ENCODE measurements around the gene KCNQ1.

The KCNQ1 gene

DNA sequence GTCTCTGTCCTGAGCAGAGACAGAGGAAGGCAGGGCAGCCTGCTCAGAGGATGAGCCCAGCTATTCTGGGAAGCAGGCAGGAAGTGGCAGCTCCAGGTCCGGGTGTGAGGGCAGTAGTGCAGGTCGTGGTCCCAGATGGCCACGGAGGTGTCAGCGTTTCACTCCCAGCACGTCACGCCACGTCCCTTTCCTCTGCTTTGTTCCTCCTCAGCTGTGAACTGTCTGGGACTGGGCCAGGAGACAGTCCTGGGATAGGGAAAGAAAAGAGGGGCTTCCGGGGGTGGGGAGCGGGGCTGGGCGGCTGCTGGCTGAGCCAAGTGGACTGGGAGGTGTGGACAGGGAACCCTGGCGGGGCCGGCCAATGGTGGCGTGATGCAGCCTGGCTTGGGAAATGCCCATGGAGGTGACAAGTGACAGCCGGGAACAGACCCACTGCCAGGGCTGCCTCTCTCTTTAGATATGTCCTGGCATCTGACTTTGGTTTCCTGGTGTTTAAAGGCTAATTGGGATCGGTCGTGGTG, 64.7 kb downstream of the KCNQ1 start:
- no peak for DNase-seq (ENCODE audit: low read depth in 1 of 2, low spot score in 1 of 2)

- DNase-seq (ENCODE audit: low read depth in 1 of 2, low spot score in 1 of 2) = no peak
Measured at GRCh38 chr11:2510626-2511402, 66.0 kb downstream of the KCNQ1 start.

DNA sequence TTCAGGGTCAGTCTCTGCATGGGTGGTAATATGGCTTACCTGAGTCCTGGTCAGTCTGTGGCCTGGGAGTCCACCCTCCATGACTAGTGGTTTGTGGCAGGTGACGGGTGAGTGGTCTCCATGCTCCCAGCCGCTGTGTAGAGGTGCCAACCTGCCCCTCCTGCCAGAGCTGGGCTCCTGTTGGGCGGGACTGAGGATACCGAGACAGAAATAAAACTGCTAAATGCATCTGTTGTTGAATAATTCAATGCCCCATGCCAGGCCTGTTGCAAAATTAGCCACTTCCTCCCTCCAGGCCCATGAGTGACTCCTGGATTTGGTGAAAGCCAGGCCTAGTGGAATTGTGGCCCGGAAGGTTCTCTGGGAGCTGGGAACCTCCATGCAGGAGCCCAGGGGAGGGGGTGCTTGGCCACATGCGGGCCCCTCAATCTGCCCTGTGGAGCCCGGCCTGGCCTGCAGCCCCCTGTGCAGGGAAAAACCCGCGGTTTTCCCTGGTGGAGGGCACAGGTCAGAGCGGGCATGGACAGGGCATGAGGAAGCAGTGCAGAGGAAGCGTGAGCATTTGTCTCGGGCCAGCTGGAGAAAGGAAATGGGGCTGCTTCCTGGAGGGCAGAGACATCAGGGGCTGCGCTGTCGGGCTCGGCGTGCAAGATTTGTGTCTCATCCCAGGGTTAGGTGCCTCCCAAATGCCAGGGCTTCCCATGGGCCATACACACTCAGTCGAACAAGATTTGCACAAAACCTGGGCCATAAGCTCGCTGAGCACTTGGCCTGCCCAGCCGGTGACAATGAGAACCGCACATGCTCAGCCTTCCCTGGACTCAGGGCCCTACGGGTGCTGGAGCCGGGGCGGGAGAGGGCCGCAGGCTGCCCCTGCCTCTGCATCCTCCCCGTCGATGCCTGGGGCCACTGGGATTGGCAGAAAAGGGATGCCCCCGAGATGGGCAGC, 66.9 kb downstream of the KCNQ1 start:
- no peak for DNase-seq (ENCODE audit: low read depth in 1 of 2, low spot score in 1 of 2)

DNA sequence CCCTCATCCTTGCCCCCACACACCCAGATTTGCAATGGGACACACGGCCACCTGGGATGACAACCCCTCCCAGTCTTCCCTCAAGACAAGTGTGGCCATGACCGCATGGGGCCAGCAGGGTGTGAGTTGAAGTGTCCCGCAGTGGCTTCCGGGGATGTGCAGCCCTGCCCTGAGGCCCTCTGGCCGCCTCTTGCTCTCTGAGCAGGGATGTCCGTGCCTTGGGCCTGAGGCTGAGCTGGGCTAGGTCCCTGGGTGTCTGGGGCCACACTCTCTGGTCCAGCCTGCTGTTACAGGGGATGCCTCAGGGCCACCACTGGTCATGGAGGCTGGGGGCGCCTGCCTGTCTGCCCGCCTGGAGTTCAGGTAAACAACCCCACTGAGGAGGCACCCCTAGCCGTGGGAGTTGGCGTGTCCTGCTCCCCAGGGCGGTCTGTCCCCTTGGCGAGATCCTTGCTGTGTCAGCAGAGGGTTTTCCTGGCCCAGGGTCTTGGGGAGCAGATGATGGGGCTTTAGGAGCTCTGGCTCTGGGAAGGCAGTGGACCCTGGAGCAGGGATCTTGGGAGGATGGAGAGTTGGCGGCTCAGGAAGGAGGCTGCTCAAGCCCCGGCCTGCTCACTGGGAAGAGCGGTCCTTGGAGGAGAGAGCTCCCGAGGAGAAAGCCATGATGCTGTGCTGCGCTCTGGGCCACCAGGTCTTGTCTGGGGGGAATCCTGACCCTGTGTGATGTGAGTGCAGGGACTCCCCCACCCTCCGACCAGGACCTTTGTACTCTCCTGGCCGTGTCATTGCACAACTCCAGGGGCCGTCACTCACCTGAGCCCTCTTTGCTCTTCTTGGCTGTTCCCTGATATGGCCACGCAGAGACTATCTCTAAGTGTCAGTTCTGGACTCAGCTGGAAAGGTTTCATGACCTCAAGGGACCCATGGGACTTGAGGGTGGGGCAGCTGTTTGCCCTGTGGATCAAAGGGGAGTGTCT, 67.9 kb downstream of the KCNQ1 start:
- DNase-seq (ENCODE audit: low read depth in 1 of 2, low spot score in 1 of 2) = no peak

DNA sequence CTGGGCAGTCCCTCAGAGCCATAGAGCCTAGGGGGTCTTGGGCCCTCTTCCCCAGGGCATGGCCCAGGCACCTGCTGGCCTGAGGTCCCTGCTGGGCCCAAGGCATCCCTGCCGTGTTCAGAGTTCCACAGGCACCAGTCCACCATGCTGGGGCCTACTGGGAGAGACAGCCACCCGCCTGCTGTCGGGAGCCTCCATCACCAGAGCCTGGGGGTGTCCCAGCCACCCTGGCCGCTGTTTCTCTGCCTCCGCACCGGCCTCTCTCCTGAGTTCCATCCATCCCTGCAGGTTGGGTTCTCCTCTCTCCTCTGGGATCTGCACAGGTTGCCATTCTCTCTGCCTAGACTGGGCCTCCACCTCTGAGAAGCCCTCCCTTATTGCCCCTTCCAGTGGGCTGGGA, 68.6 kb downstream of the KCNQ1 start:
- DNase-seq (ENCODE audit: low read depth in 1 of 2, low spot score in 1 of 2) = no peak

DNA sequence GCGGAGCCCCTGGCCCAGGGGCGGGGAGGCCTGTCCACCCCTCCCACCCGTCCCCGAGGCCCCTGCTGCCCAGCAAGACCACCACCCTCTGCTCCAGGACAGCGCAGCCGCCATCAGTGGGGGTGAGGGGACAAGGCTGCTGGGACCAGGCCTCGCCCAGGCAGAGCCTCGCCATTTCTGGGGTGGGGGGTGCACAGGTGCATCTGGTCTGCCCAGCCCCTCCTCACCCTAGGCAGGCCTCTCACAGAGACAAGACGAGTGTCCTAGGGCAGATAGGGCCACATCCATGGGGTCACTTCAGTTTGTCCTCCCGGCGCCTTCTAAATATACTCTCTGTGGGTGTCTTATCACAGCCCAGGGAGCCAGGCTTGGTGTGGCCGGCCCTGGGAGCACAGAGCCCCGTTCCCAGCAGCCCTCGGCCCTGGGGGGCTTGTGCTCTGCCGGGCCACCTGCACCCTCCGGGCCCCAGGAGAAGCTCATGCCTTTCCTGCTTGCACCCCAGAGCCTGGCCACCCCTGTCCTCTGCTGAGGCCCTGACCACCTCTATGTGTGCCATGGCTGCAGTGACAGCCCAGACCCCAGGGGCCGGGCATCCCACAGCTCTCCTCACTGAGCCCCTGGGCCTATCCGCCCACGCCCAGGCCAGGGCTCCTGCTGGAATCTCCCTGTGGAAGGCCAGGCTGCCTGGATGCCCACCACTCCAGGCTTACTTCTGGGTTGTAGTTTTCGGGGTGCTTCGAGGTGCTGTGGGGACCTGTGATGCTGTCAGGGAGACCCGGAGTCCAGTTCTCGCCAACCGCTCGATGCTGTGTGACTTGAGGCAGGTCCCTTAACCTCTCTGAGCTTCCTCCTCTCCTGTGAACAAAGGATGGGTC, 70.8 kb downstream of the KCNQ1 start:
- DNase-seq (ENCODE audit: low read depth in 1 of 2, low spot score in 1 of 2) = no peak

DNA sequence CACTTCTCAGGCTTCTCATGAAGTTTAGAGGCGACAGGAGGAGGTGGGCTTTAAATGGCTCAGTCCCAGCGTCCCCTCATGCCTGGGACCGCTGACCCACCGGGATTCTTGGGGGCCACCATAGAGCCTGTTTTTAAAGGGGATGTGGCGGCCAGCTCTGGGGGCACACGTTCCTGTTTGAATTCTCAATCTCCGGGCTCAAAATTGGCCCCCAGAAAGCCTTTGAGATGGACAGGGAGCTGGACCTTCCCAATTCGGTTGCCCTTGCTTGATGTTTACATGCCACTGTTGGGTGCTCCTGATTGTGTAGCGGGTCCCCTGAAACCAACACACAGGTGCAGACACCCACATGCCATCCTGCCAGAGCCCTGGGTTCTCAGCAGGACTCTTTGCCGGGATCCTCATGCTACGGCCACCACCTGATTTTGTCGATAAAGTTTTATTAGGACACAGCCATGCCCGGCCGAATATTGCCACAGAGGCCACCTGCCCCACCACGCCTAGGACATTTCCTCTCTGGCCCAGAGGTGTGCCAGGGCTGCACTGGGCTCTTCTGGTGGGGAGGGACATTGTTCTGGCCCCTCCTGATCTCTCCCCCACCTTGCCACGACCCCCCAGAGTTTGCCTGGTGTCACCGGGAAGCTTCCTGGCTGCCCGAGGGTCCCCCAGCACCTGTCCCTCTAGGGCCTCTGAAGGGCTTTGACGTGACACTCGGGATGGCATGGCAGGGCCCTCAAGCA, 71.6 kb downstream of the KCNQ1 start:
- no peak for DNase-seq (ENCODE audit: low read depth in 1 of 2, low spot score in 1 of 2)

DNA sequence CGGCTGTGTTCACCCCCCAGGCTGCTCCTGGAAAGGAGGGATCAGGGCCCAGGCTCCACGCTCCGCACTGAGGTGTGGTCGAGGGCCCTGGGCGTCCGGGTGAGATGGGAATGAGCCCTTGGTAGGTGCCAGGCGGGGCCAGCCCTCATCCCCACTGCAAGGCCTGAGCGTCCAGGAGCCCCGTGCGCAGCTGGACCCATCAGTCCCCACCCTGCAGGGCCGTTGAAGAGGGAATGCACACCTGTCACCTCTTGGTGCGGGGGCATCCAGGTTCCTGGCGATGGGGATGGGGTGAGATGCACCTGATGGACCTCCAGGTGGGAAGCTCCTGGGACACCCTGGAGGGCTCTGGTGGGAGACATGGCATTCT, 72.2 kb downstream of the KCNQ1 start:
- DNase-seq (ENCODE audit: low read depth in 1 of 2, low spot score in 1 of 2) = peak in 1 of 2 donors; percentile 0

- DNase-seq (ENCODE audit: low read depth in 1 of 2, low spot score in 1 of 2) = no peak
Measured at GRCh38 chr11:2517386-2518064, 72.7 kb downstream of the KCNQ1 start.

GRCh38 chr11:2518111-2518982, 73.5 kb downstream of the KCNQ1 start:
- DNase-seq (ENCODE audit: low read depth in 1 of 2, low spot score in 1 of 2) = peak in 1 of 2 donors; percentile 0

DNA sequence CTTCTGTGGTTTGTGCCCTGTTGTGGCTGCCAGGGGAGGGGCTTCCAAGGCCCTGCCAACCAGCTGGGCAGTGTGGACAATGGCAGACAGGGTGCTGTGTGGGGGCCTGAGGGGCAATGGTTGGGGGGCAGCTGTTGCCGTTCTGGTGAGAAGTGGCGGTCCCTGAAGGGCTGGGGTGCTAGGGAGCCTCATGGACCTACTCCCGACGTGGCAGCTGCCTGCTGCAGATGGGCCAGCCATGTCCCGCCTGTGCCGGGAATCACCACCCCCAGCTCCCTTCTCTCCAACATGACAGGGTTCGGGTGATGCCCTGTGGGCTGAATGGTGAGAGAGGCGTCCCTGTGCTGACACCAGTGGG, 74.2 kb downstream of the KCNQ1 start:
- peak in 1 of 2 donors; percentile 0 for DNase-seq (ENCODE audit: low read depth in 1 of 2, low spot score in 1 of 2)

- no peak for DNase-seq (ENCODE audit: low read depth in 1 of 2, low spot score in 1 of 2)
Measured at GRCh38 chr11:2519517-2519861, 74.7 kb downstream of the KCNQ1 start.

DNA sequence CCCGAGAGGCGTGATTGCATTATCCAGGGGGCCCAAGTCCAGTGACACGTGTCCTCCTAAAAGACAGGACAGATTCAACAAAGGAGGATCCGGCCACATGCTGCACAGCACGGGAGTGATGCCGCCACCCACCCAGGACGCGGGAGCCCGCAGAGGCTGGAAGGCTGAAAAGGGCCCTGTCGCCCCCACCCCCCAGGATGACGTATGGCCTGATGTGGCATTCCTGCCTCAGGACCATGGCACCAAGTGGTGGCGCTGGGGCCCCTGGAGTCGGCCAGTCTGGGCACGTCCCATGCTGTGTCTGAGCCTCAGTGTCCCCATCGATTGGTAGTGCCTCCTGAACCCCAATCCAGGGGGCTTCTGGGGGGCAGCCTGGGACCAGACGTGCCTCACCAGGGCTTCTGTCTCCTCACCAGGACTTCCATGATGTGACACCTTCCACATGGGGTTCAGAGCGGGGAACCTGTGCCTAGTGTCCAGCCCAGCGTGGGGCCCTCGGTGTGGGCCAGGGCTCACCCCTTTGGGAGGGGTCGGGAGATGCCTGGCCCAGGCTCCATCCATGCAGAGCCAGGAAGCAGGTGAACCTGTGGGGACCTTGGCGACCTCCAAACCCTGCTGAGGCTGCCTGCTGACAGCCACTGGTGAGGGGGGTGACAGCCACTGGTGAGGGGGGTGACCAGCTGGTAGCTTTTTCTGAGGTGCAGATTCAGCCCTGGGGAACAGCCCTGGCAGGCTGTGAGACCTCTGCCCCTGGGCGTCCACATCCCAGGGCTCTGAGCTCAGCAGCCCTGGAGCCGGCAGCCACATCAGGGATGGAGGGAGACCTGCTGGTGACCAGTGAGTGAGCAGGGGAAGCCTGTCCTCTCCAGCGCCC, 75.3 kb downstream of the KCNQ1 start:
- peak in 1 of 2 donors; percentile 1 for DNase-seq (ENCODE audit: low read depth in 1 of 2, low spot score in 1 of 2)

- no peak for DNase-seq (ENCODE audit: low read depth in 1 of 2, low spot score in 1 of 2)
Measured at GRCh38 chr11:2520736-2521035, 75.9 kb downstream of the KCNQ1 start.

- DNase-seq (ENCODE audit: low read depth in 1 of 2, low spot score in 1 of 2) = peak in 1 of 2 donors; percentile 0
Measured at GRCh38 chr11:2521081-2521732, 76.4 kb downstream of the KCNQ1 start.
